HG03378 (cell line): ENCODE measurements around the gene EIF1AD.
"Not testable (repeated sequence)": the region's sequence is repeated elsewhere in the genome, so short reads cannot be mapped to it uniquely, and the experiment has no call there.

ENCODE experiments used
- ATAC-seq: cut with Tn5 transposase; IDR thresholded peaks from one replicate; pipeline ENCODE4 v1.9.1; 2021; ENCODE audit warnings: mild to moderate bottlenecking, moderate library complexity; ENCODE audit not compliant: unreplicated experiment

The EIF1AD gene

GRCh38 chr11:66022401-66023185 is 20.6 kb upstream of the EIF1AD start:
- ATAC-seq = no peak

GRCh38 chr11:66020618-66021357 is 18.8 kb upstream of the EIF1AD start:
- ATAC-seq = no peak

- no peak for ATAC-seq
Observed at GRCh38 chr11:66020212-66020611, 18.3 kb upstream of the EIF1AD start.

GRCh38 chr11:66017321-66017720 is 15.4 kb upstream of the EIF1AD start:
- no peak for ATAC-seq

GRCh38 chr11:66016793-66017177 is 14.8 kb upstream of the EIF1AD start:
- ATAC-seq = no peak

- ATAC-seq = no peak
Observed at GRCh38 chr11:66015936-66016792, 14.2 kb upstream of the EIF1AD start.

GRCh38 chr11:66015454-66015881 is 13.5 kb upstream of the EIF1AD start:
- ATAC-seq = no peak

- no peak for ATAC-seq
Observed at GRCh38 chr11:66014804-66015453, 13.0 kb upstream of the EIF1AD start.

- ATAC-seq = no peak
Observed at GRCh38 chr11:66013762-66014100, 11.8 kb upstream of the EIF1AD start.

GRCh38 chr11:66012946-66013761 is 11.2 kb upstream of the EIF1AD start:
- no peak for ATAC-seq

GRCh38 chr11:66012371-66012945 is 10.5 kb upstream of the EIF1AD start:
- no peak for ATAC-seq

- no peak for ATAC-seq
Observed at GRCh38 chr11:66011785-66012303, 9.9 kb upstream of the EIF1AD start, which contains the start of gene CST6. Gene CST6 (plus strand): TSS chr11:66012008. CDS start chr11:66012045, 37 bp downstream.

- ATAC-seq = no peak
Observed at GRCh38 chr11:66011239-66011784, 9.4 kb upstream of the EIF1AD start.

- ATAC-seq = not testable (repeated sequence)
Observed at GRCh38 chr11:66010036-66010435, 8.1 kb upstream of the EIF1AD start.

GRCh38 chr11:66008468-66009101 is 6.6 kb upstream of the EIF1AD start:
- no peak for ATAC-seq

- no peak for ATAC-seq
Observed at GRCh38 chr11:66008095-66008467, 6.1 kb upstream of the EIF1AD start.

GRCh38 chr11:66007201-66007634 is 5.3 kb upstream of the EIF1AD start:
- ATAC-seq = no peak

GRCh38 chr11:66006891-66007176 is 4.9 kb upstream of the EIF1AD start:
- ATAC-seq = no peak
